Left ventricle myocardium superior (tissue), 1 donor: ENCODE data around the gene UPP1. TPM values are rescaled to one million over a fixed set of nuclear protein-coding genes. Genes with fewer than 3 reads are reported as not detected.
"Not testable (repeated sequence)": the region's sequence is repeated elsewhere in the genome, so short reads cannot be mapped to it uniquely, and the experiment has no call there.

Experiments
- ATAC-seq: fragments of 200-7000 bp; cut with Tn5 transposase; one replicate; pipeline ENCODE4 v1.9.1; 2020; ENCODE audit warnings: mild to moderate bottlenecking, moderate library complexity
- DNase-seq: peaks from one replicate; pipeline ENCODE4 v3.0.0-alpha.2; 2020
- intact Hi-C: fragments of 100-400 bp; cut with micrococcal nuclease; formaldehyde crosslinking; loops from one replicate; pipeline ENCODE4 v1.11.0; 2022
- total RNA-seq: library from RNA; stranded (reverse); fragmentation: NEBNext Ultra II Directional; extraction: Animal tissue kit (Norgen Biotek cat#: 25700); gene quantifications from one replicate; pipeline ENCODE4 v1.2.1, GENCODE V29; 2021
- donor health status: DM: no; HTN: yes; CAD: no; lungs with severe emphysema.

UPP1 gene
- total RNA-seq, 1 donor from 2014 or later: 20.9 TPM

DNA sequence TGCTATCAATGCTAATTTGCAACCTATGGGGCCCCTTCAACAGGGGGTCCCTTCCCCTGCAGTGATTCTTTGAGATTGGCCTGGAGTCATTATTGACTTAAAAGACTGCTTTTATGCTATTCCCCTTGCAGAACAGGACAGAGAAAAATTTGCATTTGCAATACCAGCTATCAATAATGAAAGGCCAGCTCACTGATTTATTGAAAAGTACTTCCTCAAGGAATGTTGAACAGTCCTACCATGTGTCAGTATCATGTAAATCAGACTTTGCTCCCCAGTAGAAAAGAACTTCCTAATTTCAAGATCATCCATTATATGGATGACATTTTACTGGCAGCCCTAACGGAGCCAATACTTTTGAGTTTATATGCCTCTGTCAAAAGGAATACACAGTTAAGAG lies 52.5 kb downstream of the UPP1 start:
- ATAC-seq (no peak), DNase-seq (no peak)
- intact Hi-C loops: no loop called here

DNA sequence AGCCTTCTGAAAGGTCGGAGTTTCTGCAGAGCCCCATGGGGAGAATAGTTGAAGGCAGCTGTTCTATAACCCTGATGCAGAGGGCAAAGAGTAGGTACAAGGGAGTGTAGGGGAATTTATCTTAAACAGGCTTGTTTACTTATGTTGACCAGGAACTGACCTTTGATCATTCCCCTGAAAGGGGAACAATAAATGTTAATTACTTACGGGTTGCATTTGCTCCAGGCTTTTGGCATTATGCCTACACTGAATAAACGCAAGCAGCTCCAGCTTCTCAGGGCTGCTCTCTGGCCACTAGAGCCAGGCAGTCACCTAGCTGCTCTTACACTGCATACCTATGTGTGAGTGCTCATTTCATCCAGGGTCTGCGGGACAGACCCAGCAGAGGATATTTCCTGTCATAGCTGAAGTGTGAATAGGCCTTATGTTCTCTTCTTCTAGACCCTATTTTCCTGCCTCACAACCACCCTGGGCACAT lies 55.3 kb downstream of the UPP1 start:
- ATAC-seq: no peak
- intact Hi-C loops: no loop called here

DNA sequence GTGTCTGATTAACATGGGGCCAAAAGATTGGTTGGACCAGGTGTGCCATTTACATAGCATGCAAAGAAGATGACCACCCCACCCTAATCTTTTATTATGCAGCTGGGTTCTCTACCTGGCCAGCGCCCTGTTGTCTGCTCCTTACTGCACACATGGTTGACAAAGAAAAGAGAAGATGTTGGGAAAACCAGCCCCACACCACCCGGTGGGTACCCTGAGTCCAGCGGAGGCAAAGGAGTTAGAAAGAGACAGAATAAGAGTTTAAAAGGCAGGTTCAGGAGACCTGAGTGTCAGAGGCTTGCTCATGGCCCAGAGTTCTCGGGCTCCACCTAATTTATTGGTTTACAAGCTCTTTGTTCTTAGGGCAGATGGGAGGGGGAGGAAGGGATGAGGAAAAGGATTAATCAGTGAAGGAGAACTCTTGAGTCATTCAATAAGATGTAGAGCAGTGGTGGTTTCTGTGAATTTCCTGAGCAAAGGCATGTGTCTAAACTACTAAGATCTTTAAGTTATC lies 58.1 kb downstream of the UPP1 start:
- ATAC-seq (no peak), DNase-seq (no peak)
- intact Hi-C loops: no loop called here

More for the DNA sequence above, 55.3 kb downstream of the UPP1 start:
- no peak for DNase-seq

DNA sequence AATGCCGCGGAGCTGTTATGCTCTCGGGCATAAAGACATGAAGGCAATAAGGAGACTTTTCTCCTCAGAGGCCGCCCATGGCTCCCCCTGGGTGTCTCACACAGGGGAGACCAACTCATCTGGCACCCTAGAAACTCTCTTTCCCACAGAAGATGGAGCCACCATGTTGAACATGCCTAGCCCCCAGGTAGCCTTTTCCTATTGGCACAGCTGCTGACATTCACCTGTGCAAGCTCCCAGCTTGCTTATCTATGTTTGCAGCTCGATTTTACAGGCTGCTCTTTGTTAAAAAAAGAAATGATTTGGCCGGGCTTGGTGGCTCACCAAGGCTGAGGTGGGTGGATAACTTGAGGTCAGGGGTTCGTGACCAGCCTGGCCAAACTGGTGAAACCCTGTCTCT lies 58.6 kb downstream of the UPP1 start:
- DNase-seq, intact Hi-C loops, ATAC-seq: not testable (repeated sequence)

DNA sequence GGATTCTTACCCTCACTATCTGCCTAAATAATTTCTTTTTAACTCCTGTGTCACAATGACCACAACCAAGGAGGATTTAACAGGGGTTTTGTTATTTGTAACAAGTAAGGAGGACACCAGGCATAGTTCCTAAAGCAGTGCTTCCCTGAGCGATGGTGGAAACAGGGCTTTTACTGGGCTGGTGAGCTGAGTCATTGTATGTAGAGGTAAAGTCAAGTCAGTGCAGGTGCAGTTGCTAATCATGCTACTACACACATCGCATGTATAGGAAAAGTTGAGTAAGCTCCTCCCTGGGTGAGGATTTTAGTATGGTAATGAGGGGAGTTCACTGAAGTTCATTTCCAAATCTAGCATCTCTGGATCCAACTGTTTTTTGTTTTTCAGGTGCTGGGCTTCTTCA lies 59.2 kb downstream of the UPP1 start:
- ATAC-seq (no peak), DNase-seq (no peak)
- intact Hi-C loops: no loop called here

DNA sequence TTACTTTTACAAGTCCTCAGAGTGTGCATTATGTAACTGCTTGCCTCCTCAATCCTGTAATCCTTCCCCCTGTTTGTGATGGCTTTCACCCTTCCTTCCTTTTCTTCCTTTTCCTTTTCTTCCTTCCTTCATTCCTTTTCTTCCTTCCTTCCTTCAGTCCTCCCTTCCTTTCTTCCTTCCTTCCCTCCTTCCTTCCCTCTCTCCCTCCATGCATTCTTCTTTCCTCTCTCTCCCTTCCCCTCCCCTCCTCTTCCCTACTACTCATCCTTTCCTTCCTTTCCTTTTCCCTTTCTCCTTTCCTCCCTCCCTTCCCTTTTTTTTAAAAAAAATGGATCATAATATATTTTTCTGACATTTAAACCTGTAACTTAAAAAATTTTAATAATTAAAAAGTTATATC lies 60.0 kb downstream of the UPP1 start:
- intact Hi-C loops: no loop called here
- ATAC-seq: no peak
- no peak for DNase-seq

DNA sequence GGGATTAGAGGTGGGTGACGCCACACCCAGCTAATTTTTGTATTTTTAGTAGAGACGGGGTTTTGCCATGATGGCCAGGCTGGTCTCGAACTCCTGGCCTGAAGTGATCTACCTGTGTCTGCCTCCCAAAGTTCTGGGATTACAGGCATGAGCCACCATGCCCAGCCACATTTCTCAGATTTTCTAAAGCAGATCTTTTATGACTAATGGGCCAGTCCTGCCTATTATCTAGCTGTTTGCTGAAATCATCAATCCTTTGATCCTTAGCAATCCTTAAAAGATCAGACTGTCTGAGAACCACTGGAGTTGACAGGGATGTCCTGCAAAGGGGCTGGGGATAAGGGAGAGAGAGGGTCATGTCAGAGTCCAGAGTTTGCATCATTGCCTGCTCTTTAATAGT lies 61.0 kb downstream of the UPP1 start:
- intact Hi-C loops: no loop called here
- ATAC-seq: no peak

DNA sequence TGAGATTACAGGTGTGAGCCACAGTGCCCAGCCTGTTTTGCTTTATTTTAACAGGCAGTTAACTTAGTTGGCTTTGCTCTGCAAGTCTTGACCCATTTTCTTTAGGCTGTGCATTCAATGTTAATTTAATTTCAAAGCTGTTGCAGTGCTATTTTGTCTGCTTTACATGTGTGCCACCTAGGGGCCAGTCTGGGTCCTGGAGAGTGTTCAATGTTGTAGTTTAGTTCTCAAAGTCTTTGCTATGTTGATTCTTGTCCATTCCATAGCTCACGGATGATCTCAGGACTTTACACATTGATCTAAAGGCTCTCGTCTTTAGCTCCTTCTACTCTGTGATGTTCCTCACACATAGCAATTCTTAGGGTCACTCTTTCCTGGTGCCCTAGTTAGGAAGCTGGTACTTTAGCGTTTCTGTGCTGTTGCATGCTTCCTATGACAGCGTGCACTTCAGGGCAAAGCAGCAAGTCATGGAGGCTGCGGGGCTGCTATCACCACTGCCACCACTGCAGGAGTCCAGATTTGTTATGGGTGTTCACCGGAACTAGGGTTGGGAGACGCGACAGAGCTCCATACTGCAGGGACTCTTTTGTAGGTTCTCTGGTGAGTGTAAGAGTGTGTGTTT lies 65.8 kb downstream of the UPP1 start:
- DNase-seq (no peak), ATAC-seq (no peak)
- intact Hi-C loops: no loop called here

More for the DNA sequence above, 61.0 kb downstream of the UPP1 start:
- no peak for DNase-seq

Other genes with a start within 250 kb of the UPP1 start
- gene PKD1L1, start 140.8 kb upstream of the UPP1 start, total RNA-seq: 2.8 TPM
- gene HUS1, start 109.7 kb upstream of the UPP1 start, total RNA-seq: 28.4 TPM
- not detected for gene SUN3, start 60.2 kb upstream of the UPP1 start, total RNA-seq
- gene C7orf57, start 53.7 kb upstream of the UPP1 start, total RNA-seq: not detected
- gene ABCA13, start 82.2 kb downstream of the UPP1 start, total RNA-seq: 0.20 TPM